ENCODE data around the gene DPEP2.
A peak's percentile ranks its signal among the peaks of the same experiment; 100 is the strongest.

DPEP2 gene

DNA sequence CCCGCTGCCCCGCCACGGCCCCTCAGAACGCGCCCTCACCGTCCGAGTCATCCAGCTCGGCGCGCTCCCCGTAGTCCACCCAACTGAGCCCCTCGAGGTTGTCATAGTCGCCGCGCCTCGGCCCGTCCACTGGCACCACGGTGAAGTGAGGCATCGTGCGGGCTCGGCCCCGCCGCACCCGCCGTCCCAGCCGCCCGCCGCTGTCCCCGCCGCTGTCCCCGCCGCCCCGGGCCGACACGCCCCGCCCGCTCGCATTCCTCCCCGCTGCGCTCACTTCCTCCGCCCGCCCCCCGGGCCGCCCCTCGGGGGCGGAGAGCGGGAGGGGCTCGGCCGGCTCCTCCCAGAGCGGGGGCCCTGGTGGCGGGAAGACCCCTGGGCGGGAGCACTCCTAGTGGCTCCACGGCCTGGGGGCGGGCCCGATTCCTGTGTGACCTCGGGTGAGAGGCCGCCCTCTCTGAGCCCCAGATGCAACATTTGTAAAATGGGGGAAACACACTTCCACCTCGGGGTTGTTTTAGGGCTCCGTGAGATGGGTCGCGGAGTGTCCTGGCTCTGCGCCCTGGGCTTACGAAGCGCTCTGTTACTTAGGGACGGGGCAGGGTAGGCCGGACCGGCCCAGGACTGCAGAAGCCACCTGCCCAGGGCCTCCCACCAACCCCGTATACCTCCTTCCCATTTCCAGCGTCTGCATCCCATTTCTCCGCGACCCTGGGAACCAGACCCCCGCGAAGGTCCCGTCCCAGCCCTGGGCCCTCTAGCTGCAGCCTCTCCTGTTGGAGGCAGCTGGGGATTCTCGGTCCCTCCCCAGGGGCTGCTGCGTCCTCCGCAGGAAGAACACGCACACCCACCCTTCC, 30.7 kb downstream of the DPEP2 start, which contains the start of gene SLC12A4:
Gene SLC12A4 (minus strand): TSS at position 238 of the 854 bp plus-strand sequence. CDS start 84 bp downstream, at position 154.
- TF ChIP-seq, protein P1, sequence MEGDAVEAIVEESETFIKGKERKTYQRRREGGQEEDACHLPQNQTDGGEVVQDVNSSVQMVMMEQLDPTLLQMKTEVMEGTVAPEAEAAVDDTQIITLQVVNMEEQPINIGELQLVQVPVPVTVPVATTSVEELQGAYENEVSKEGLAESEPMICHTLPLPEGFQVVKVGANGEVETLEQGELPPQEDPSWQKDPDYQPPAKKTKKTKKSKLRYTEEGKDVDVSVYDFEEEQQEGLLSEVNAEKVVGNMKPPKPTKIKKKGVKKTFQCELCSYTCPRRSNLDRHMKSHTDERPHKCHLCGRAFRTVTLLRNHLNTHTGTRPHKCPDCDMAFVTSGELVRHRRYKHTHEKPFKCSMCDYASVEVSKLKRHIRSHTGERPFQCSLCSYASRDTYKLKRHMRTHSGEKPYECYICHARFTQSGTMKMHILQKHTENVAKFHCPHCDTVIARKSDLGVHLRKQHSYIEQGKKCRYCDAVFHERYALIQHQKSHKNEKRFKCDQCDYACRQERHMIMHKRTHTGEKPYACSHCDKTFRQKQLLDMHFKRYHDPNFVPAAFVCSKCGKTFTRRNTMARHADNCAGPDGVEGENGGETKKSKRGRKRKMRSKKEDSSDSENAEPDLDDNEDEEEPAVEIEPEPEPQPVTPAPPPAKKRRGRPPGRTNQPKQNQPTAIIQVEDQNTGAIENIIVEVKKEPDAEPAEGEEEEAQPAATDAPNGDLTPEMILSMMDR (IDR thresholded peaks at IDR 0.05; ENCODE audit: poor library complexity, severe bottlenecking): peak; percentile 3
- peak within 1 kb of the TSS; percentile 77 for H3K27ac ChIP-seq (ENCODE audit: poor library complexity, severe bottlenecking)
- peaks cover 15% of the 10 kb centered on the region; the same call in 1 of the 2 replicates for H3K36me3 ChIP-seq (ENCODE audit: low read depth)
- no peaks in the 10 kb centered on the region for H3K9me3 ChIP-seq (ENCODE audit: severe bottlenecking)
- peak within 1 kb of the TSS; percentile 77 for H3K4me3 ChIP-seq (ENCODE audit: severe bottlenecking)
- H3K4me1 ChIP-seq (ENCODE audit: insufficient read depth, poor library complexity, severe bottlenecking): peaks cover 16% of the 10 kb centered on the region
- ATAC-seq (ENCODE audit: low read depth): peak; percentile 72
- H3K27me3 ChIP-seq (ENCODE audit: insufficient read depth, poor library complexity, severe bottlenecking): no peaks in the 10 kb centered on the region
- peak; percentile 90 for DNase-seq (ENCODE audit: low spot score)

DNA sequence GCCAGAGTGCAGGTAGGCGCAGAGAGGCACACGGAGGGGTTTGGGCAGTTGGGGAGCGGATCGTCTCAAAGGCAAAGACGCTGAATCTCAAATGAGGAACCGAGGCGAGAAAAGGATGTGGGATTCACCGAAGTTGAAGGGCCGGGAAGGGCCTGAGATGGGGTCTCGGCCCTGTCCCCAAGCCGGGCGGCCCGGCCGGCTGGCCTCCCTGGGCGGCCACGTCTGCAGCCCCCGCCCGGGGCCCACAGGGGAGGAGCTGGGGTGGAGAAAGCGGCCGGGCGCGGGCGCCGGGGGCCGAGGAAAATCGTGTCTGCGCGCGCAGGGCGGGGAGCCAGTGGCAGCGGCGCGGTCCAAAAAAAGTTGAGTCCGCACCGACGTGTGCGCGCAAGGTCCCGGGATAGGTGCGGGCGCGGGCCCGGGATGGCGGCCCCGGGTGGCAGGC, 31.3 kb downstream of the DPEP2 start:
- Histone ChIP-seq H3K36me3 (ENCODE audit: low read depth) (peaks cover 22% of the 10 kb centered on the region), H3K4me1 (ENCODE audit: insufficient read depth, poor library complexity, severe bottlenecking) (peaks cover 16% of the 10 kb centered on the region), H3K27me3 (ENCODE audit: insufficient read depth, poor library complexity, severe bottlenecking) (no peaks in the 10 kb centered on the region), H3K9me3 (ENCODE audit: severe bottlenecking) (no peaks in the 10 kb centered on the region), H3K4me3 (ENCODE audit: severe bottlenecking) (peak overlapping the region; percentile 77), H3K27ac (ENCODE audit: poor library complexity, severe bottlenecking) (peak overlapping the region; percentile 77)
- TF ChIP-seq, protein P1 (IDR thresholded peaks at IDR 0.05; ENCODE audit: poor library complexity, severe bottlenecking): no peak
- no peak for DNase-seq (ENCODE audit: low spot score)
- peak; percentile 4; the same call in 2 of the 3 replicates for ATAC-seq (ENCODE audit: low read depth)

DNA sequence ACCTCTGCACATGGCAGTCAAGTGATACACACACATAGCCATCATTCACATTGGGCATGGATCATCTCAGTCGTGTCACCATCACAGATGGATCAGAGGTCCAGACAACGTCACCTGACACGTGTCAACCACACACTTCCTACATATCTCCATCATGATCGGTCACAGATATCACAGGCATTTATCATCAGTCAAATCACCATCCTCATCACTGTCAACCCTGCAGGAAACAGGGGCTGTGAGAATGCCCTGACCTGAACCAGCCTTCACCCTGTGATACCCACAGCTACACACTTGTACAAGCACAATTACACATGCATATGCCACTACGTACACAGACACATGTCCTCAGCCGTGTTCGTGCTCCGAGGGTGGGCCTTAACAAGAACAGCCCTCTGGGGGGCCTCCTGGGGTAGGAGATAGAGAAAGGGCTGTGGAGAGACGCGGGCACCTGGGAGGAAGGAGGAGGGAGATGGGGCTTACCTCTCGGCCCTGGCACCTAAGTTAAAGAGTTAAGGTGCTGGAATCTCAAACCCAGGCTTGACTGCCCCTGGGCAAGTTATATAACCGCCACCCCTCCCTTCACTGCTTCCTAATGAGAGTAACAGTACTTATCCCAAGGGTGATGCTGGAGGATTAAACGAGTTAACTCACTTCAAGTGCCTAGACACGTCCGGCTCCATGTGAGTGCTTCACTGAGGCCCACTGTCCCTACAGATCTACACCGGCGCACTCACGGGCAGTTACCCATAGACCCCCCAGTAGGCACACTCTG, 31.9 kb downstream of the DPEP2 start:
- peaks cover 28% of the 10 kb centered on the region for H3K36me3 ChIP-seq (ENCODE audit: low read depth)
- no peaks in the 10 kb centered on the region for H3K27me3 ChIP-seq (ENCODE audit: insufficient read depth, poor library complexity, severe bottlenecking)
- no peaks in the 10 kb centered on the region for H3K9me3 ChIP-seq (ENCODE audit: severe bottlenecking)
- TF ChIP-seq, protein P1 (IDR thresholded peaks at IDR 0.05; ENCODE audit: poor library complexity, severe bottlenecking): no peak
- H3K4me1 ChIP-seq (ENCODE audit: insufficient read depth, poor library complexity, severe bottlenecking): peaks cover 16% of the 10 kb centered on the region
- H3K27ac ChIP-seq (ENCODE audit: poor library complexity, severe bottlenecking): peak overlapping the region; percentile 77
- peak overlapping the region; percentile 77 for H3K4me3 ChIP-seq (ENCODE audit: severe bottlenecking)
- DNase-seq (ENCODE audit: low spot score) (no peak), ATAC-seq (ENCODE audit: low read depth) (peak; percentile 4; the same call in 2 of the 3 replicates)

DNA sequence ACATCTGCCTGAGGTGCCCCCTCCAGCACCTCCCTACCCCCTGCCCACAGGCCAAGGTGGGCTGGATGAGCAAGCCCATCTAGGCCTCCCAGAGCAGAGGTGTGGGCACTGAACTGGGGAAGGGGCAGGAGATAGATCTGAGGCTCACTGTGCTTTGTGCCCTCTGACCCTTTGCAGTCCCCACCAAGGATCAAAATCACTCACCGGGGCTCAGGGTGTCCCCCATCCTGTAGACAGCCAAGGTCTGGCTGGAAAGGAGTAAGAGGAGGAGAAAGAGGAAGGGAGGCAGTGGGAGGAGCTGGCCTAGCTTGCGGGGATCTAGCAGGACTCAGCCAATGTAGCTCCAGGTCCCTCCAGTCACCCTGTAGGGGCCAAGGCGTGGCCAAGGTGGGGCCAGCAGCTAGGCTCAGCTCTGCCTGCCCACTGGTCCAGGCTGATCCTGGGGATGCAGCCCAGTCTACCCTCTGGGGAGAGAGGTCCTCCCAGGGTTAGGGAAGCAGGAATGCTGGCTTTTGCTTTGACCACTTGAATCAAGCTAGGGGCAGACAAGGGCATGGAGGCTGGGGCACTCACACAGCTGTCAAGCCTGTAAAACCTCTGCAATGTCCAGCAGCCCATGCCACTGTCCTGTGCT, 32.6 kb downstream of the DPEP2 start:
- H3K4me3 ChIP-seq (ENCODE audit: severe bottlenecking): peak overlapping the region; percentile 77
- H3K27me3 ChIP-seq (ENCODE audit: insufficient read depth, poor library complexity, severe bottlenecking): no peaks in the 10 kb centered on the region
- ATAC-seq (ENCODE audit: low read depth) (peak; percentile 48), DNase-seq (ENCODE audit: low spot score) (peak; percentile 75)
- peaks cover 33% of the 10 kb centered on the region for H3K36me3 ChIP-seq (ENCODE audit: low read depth)
- H3K9me3 ChIP-seq (ENCODE audit: severe bottlenecking): no peaks in the 10 kb centered on the region
- peak overlapping the region; percentile 77 for H3K27ac ChIP-seq (ENCODE audit: poor library complexity, severe bottlenecking)
- TF ChIP-seq, protein P1 (IDR thresholded peaks at IDR 0.05; ENCODE audit: poor library complexity, severe bottlenecking): no peak
- peaks cover 22% of the 10 kb centered on the region for H3K4me1 ChIP-seq (ENCODE audit: insufficient read depth, poor library complexity, severe bottlenecking)
